ENCODE measurements around the gene FOXP1.
"Not testable (repeated sequence)": the region's sequence is repeated elsewhere in the genome, so short reads cannot be mapped to it uniquely, and the experiment has no call there.

FOXP1 gene

GRCh38 chr3:71026634-71027578 lies 556.6 kb downstream of the FOXP1 start:
- DNase-seq = no peak

- DNase-seq = no peak
Measured at GRCh38 chr3:71025516-71025915, 558.0 kb downstream of the FOXP1 start.

DNA sequence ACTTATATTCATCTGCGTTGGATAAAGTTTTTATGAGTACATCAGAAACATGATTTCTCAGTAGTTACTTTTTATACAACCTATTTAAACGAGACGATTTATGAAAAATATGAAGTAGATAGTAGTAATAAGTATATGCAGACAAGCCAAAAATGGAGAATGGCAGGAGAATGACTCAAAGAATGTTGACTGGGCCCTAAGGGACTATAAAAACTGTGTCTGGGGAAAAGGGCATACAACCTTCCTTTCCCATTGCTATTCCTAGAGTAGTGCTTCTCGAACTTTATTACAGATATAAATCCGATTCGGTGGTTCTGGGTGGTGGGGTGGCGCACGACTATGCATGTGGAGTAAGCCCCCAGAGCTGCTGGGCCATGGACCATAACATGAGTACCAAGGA lies 558.5 kb downstream of the FOXP1 start:
- no peak for DNase-seq

DNA sequence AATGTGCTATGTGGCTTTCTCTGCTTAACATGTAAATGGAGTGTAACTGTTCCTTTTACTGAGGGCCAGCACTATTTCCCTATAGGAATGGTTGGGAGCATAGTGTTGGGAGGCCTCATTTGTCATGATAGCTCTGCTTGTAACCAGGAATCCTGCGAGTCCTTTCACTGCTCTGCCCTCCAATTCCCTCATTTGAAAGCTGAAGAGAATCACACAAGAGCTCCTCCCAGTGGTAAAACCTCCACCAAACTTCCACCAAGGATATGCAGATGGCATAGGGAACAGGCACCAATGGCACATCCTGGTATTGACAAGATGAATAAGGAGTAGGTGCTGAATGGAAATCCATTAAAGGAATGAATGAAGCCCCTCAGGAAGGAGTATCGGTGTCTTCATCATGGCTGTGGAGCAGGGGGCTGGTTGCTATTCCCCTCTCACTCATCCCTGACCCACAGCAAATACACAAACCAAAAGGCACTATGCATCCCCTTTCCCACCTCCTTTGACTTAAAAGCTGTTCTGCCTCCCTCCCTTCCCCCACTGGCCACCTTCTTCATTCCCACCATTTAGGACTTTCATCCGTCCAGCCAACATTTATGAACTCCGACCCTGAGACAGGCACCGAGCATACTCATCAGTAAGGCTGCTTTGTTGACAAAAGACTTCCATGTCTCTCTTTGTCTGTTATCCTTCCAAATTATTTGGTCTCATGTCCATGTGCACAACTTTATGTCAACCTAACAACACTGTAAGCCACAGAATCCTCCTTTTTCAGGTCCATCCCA lies 560.8 kb downstream of the FOXP1 start:
- DNase-seq = peak in 24 of 56 donors; percentile 8 to 43 (median 22)

GRCh38 chr3:71018799-71019198 lies 564.7 kb downstream of the FOXP1 start:
- DNase-seq = peak in 40 of 56 donors; percentile 2 to 72 (median 22)

GRCh38 chr3:71016178-71016845 lies 567.2 kb downstream of the FOXP1 start:
- no peak for DNase-seq

DNA sequence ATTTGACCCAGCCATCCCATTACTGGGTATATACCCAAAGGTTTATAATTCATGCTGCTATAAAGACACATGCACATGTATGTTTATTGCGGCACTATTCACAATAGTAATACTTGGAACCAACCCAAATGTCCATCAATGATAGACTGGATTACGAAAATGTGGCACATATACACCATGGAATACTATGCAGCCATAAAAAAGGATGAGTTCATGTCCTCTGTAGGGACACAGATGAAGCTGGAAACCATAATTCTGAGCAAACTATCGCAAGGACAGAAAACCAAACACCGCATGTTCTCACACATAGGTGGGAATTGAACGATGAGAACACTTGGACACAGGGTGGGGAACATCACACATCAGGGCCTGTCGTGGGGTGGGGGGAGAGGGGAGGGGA lies 568.9 kb downstream of the FOXP1 start:
- DNase-seq = not testable (repeated sequence)

GRCh38 chr3:71012971-71013370 lies 570.6 kb downstream of the FOXP1 start:
- DNase-seq = no peak

GRCh38 chr3:71011565-71012287 lies 571.8 kb downstream of the FOXP1 start:
- no peak for DNase-seq

DNA sequence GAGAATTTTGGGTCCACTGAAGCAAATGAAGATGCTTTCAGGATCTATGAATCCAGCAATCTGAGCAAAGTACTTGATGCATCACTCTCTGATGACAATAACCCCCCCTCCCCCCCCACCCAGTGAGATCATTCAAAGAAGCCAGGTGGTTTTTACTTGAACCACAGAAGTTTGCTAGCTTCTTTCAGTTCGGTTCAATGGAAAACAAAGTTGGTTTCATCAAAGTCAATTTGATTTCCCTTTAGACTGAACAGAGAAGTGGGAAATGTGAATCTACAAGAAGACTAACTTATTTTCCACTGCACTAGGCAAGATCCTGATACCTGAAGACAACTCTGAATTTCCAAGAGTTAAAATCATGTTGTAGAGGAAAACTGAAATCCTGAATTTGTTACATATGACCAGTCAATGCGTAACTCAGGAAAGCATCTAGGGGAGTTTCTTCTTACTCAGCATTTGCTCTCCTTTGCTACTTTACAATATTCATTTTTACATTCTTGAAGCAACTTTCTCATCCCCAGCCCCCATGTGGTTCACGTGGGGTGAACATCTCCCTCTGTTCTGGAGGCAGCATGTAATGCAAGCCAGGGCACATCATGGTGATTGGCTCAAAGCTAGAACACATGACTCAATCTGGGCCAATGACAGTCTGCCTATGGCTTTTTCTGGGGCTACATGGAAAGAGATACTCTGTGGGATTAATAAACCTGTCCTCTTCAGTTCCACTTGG lies 572.6 kb downstream of the FOXP1 start:
- no peak for DNase-seq

DNA sequence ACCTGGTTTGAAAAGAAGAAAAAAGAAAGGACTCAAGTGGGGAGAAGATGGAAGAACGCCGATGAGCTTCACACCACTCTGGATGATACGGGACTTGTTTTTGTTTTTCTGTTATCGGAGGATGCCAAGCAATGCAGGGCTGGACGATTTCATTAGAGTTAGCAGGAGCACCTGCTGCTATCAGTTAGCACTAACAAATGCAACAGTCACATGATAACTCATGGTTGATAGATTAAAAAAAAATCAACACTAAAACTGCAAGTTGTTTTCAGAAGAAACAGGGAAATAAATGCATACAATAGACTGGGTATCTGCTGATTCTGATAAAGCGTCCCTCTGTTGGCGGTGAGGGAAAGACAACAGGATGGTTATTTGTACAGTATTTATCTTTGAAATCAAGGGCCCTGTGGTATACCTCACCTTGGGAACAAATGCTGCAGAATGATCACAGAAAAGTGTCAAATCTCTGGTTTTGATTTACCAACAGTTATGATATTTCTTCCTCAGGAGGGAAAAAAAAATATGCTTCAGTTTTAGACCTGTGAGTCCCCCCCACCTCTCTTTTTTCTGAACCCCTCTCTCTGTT lies 575.1 kb downstream of the FOXP1 start:
- no peak for DNase-seq

DNA sequence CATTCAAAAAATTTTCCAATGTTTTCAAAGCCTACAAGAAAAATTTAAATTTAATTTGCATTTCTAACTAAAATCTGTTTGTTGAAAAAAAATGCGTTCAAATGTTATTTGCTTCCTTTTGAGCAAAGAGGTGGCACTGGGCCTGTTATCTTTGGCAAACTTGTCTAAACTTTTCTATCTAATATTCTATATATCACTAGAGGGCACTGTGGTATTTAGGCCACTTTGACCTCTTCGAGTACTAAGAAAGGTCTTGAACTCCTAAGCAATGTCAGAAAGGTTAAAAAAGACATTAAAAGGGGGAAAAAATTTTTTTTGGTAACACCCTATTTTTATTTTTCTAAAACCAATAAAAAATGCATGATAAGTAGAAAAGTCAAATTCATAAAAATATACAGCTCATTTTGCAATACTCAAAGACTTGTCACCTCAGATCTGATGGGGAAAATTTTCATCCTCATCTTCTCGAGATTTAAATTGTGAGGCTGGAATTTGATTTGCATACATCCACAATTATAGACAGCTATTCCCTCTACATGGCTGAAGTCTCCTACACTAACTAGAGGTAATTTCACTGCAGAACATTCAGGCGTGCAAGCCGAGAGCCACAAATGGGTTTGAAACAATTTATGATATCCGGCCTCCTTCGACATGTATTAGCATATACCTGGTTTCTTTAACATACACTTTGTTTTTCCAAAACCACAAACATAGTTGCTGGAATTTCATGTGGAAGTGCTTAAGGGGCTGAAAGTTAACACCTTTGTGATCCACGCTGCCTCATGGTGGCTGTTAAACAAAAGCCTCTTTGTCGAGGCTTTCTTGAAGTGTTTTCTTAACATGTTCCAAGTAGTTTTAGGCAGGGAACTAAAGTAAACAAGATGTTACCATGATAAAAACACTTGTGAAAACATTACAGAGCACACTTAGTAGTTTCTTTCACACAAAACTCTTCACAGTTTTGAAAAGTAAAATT lies 576.4 kb downstream of the FOXP1 start:
- DNase-seq = no peak

GRCh38 chr3:71005702-71006321 lies 577.7 kb downstream of the FOXP1 start:
- no peak for DNase-seq

DNA sequence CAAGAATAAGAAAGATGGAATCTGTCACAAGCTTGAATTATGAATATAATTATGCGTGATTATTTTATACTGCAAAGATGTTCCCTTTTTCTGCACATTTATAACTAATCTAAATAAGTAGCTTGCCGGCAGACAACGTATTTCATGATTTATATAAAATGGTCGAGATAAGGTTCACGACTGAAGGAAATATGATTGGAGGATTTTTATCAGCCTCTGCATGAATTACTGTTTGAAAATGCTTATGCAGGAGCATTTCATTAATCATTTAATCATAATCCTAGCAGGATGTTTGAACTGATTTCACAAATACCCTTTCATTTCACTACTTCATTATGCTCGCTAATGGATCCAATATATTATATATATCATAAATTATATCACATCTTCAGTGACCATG lies 580.0 kb downstream of the FOXP1 start:
- no peak for DNase-seq

DNA sequence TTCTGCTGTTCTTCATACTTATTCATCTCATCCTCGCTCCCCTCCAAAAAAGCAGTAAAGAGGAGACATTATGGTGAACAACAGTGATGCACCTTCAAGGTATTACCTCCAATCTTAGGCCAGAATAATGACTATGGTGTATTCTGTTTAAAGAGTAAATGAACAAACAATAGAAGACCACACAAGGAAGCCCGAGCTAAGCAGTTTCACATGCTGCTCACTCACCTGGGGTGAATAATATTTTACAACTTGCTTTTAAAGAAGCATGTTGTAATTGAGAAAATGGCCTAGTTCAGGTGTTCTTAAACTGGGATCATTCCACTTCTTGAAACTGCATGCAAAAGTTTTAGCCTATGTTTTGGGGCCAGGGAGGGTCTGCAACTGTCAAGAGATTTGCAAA lies 581.2 kb downstream of the FOXP1 start:
- no peak for DNase-seq

- DNase-seq = no peak
Measured at GRCh38 chr3:71001303-71001830, 582.2 kb downstream of the FOXP1 start.

- no peak for DNase-seq
Measured at GRCh38 chr3:71000483-71000882, 583.0 kb downstream of the FOXP1 start.

DNA sequence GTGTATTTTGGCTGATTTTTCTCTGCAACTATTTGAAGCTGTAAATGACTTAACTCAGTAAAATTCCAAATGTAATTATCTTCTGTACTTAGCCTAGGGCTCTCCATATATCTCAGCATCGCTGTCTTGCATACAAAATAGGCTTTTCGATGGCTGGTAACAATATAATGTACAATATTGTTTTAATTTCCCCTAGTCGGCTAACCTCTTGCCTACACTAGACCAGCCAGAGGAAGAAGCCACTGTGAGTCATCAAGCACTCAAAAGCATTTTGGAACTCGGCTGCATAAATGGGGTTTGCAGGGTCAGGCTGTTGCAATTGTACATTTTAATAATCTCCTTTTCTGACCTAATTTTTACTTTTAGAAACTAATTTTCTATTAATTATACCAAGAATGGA lies 583.8 kb downstream of the FOXP1 start:
- no peak for DNase-seq

Data from nucleus accumbens (tissue), 56 donors.